GM12878 (cell line): ENCODE results near the gene GRK5. TPM values are rescaled to one million over a fixed set of nuclear protein-coding genes. Genes with fewer than 3 reads are reported as not detected.

ENCODE experiments used
- ATAC-seq: fragments of 200-7000 bp; cut with Tn5 transposase; 3 replicates; pipeline ENCODE4 v1.9.1; 2020; ENCODE audit warnings: mild to moderate bottlenecking, moderate library complexity
- BruUV-seq: library from RNA; stranded (reverse); fragments of 400-500 nt; replicated peaks from 2 replicates; lab custom pipeline; 2021; lab: Mats Ljungman, UMichigan
- CTCF ChIA-PET: fragments of 300-600 bp; sonication (Branson Sonifier 250); formaldehyde crosslinking; extraction: SDS; loops from one replicate; lab custom pipeline; 2021; ENCODE audit warnings: inconsistent platforms; lab: Yijun Ruan, JAX
- POLR2A ChIA-PET: fragments of 350-600 bp; formaldehyde crosslinking; extraction: SDS; loops from one replicate; lab custom pipeline; 2021; ENCODE audit warnings: inconsistent platforms; lab: Charles Lee
- RAD21 ChIA-PET: fragments of 300-600 bp; sonication (Branson Sonifier 250); formaldehyde crosslinking; loops from one replicate; lab custom pipeline; 2023; ENCODE audit warnings: antibody characterized with exemption; ENCODE audit not compliant: unreplicated experiment; lab: Charles Lee
- SMC1A ChIA-PET: fragments of 300-600 bp; sonication (Branson Sonifier 250); formaldehyde crosslinking; loops from one replicate; lab custom pipeline; 2023; ENCODE audit not compliant: unreplicated experiment, uncharacterized antibody; lab: Charles Lee
- DNase-seq: peaks from one replicate; pipeline ENCODE4 v3.0.0-alpha.2; 2011; ENCODE audit warnings: low read depth, low spot score
- FAIRE-seq: peaks from 3 replicates; lab custom pipeline; 2011; peaks lifted over from hg19 to GRCh38; lab: Jason Lieb, UNC
- H2AFZ ChIP-seq: 2 replicates; pipeline ENCODE4 v1.6.0; 2011; ENCODE audit warnings: low read depth, low read length, control low read depth; ENCODE audit not compliant: control insufficient read depth
- H3K27ac ChIP-seq: 2 replicates; pipeline ENCODE4 v1.5.1; 2011; ENCODE audit warnings: control low read depth; ENCODE audit not compliant: control insufficient read depth, insufficient read depth
- H3K27me3 ChIP-seq, 2 experiments: replicated peaks in 1 of 2; 2 replicates each; pipeline versions ENCODE4 v1.6.0 to v1.6.1; 2011; ENCODE audit warnings: low read length in 1 of 2; ENCODE audit not compliant: control insufficient read depth in 2 of 2, insufficient read depth in 2 of 2
- H3K36me3 ChIP-seq, 2 experiments: 2 replicates each; pipeline ENCODE4 v1.5.1; 2011; ENCODE audit warnings: low read length in 1 of 2; ENCODE audit not compliant: control insufficient read depth in 2 of 2, insufficient read depth in 2 of 2
- H3K4me1 ChIP-seq: 2 replicates; pipeline ENCODE4 v1.6.1; 2011; ENCODE audit warnings: mild to moderate bottlenecking, low read length, moderate library complexity, mixed read lengths; ENCODE audit not compliant: control insufficient read depth, insufficient read depth
- H3K4me2 ChIP-seq: 2 replicates; pipeline ENCODE4 v1.6.0; 2011; ENCODE audit warnings: control low read depth; ENCODE audit not compliant: control insufficient read depth, insufficient read depth
- H3K4me3 ChIP-seq: fragments of 200-600 bp; sonication (generic); 2 replicates; pipeline ENCODE4 v1.5.1; 2016
- H3K79me2 ChIP-seq: 2 replicates; pipeline ENCODE4 v1.6.0; 2011; ENCODE audit warnings: low read length; ENCODE audit not compliant: control insufficient read depth, insufficient read depth
- H3K9ac ChIP-seq: 2 replicates; pipeline ENCODE4 v1.8.0; 2011; ENCODE audit warnings: low read length, control low read depth, mixed read lengths; ENCODE audit not compliant: control insufficient read depth, insufficient read depth
- H3K9me3 ChIP-seq: replicated peaks from 3 replicates; pipeline ENCODE4 v1.5.1; 2011; ENCODE audit warnings: mild to moderate bottlenecking, low read length; ENCODE audit not compliant: control insufficient read depth, insufficient read depth
- H4K20me1 ChIP-seq: 2 replicates; pipeline ENCODE4 v1.6.0; 2011; ENCODE audit not compliant: control insufficient read depth, insufficient read depth
- CHD2 ChIP-seq: IDR thresholded peaks from 2 replicates; pipeline ENCODE4 v1.6.1; 2011; ENCODE audit warnings: low read depth, low read length, improper control_type of control experiment, borderline replicate concordance
- HDAC6 ChIP-seq: fragments of 200-600 bp; sonication (generic); IDR thresholded peaks from one replicate; pipeline ENCODE4 v1.8.0; 2017; ENCODE audit warnings: antibody characterized with exemption; ENCODE audit not compliant: unreplicated experiment
- NR2F1 ChIP-seq: fragments of 450-650 bp; conservative IDR thresholded peaks from 2 replicates; pipeline ENCODE4 v1.6.1; 2017; ENCODE audit warnings: mild to moderate bottlenecking
- SP1 ChIP-seq: IDR thresholded peaks from one replicate; pipeline ENCODE4 v1.6.1; 2011; ENCODE audit warnings: low read depth, low read length
- SREBF1 ChIP-seq: IDR thresholded peaks from 2 replicates; pipeline ENCODE4 v1.6.1; 2012; ENCODE audit warnings: mild to moderate bottlenecking, low read length
- WGBS: methylation state at CpG from one replicate; pipeline ENCODE4 v1.1.6; 2016; ENCODE audit warnings: low lambda C conversion rate; ENCODE audit not compliant: insufficient replicate concordance, insufficient coverage; ENCODE audit errors: missing lambda C conversion rate; 5-methylcytosine and 5-hydroxymethylcytosine counted together
- in situ Hi-C: fragments of 300-500 bp; cut with MboI; formaldehyde crosslinking; loops from 9 replicates; pipeline ENCODE4 v1.14.3; 2018; ENCODE audit warnings: mixed read lengths
- intact Hi-C: fragments of 100-400 bp; cut with micrococcal nuclease; formaldehyde crosslinking; loops from one replicate; pipeline ENCODE4 v1.14.2; 2022; ENCODE audit not compliant: unreplicated experiment
- polyA plus RNA-seq, 11 experiments: library from polyadenylated mRNA; depleted of rRNA in 4 of 11; unstranded in 6 of 11; stranded (reverse) in 5 of 11; fragments of >200 nt; fragmentation: Nextera tagmentation in 4 of 11; fragmentation: Illumina TruSeq in 1 of 11; extraction: Ambion mirVana in 4 of 11; extraction: Trizol in 1 of 11; gene quantifications; 1 replicate in 1 of 11; 2 replicates in 10 of 11; pipeline versions ENCODE4 v1.2.1 to v1.2.3, GENCODE V29; 2011 to 2016; ENCODE audit warnings: inconsistent platforms in 2 of 11, missing spikeins in 2 of 11, low read depth in 1 of 11
- total RNA-seq, 4 experiments: library from RNA; depleted of rRNA in 3 of 4; stranded (reverse); fragments of >200 nt in 3 of 4; fragmentation: Illumina TruSeq in 1 of 4; extraction: Trizol in 1 of 4; gene quantifications; 2 replicates each; pipeline versions ENCODE4 v1.2.1 to v1.2.3, GENCODE V29; 2013 to 2021
- TF ChIP-seq, protein P1 (sequence below): IDR thresholded peaks from 2 replicates; pipeline ENCODE4 v1.6.1; 2012; ENCODE audit warnings: low read length, inconsistent platforms
- TF ChIP-seq, protein P2 (sequence below), 3 experiments: IDR thresholded peaks in 2 of 3; conservative IDR thresholded peaks in 1 of 3; 2 replicates each; pipeline ENCODE4 v1.5.1; 2011; ENCODE audit warnings: low read depth in 3 of 3, low read length in 3 of 3, mild to moderate bottlenecking in 3 of 3, control low read depth in 2 of 3, moderate library complexity in 2 of 3, inconsistent platforms in 1 of 3, mixed read lengths in 1 of 3; ENCODE audit not compliant: control insufficient read depth in 2 of 3, insufficient read depth in 1 of 3; ENCODE audit errors: extremely low read depth in 1 of 3

The GRK5 gene
- total and polyA plus RNA-seq, 10 of the 15 experiments (the other 5 are each of a cell fraction or from before 2014, with no cell fraction given): 0.11 to 22.1 (median 10.0) TPM

- TF ChIP-seq, protein P1, sequence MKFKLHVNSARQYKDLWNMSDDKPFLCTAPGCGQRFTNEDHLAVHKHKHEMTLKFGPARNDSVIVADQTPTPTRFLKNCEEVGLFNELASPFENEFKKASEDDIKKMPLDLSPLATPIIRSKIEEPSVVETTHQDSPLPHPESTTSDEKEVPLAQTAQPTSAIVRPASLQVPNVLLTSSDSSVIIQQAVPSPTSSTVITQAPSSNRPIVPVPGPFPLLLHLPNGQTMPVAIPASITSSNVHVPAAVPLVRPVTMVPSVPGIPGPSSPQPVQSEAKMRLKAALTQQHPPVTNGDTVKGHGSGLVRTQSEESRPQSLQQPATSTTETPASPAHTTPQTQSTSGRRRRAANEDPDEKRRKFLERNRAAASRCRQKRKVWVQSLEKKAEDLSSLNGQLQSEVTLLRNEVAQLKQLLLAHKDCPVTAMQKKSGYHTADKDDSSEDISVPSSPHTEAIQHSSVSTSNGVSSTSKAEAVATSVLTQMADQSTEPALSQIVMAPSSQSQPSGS: no peak
Measured at GRCh38 chr10:119339109-119339508, 131.7 kb downstream of the GRK5 start (continued).

- Histone ChIP-seq H3K27ac (no peak overlapping the region), H3K4me1 (no peaks in the 10 kb centered on the region), H4K20me1 (0 out of 2 replicates have a peak, but pooled peaks cover 3% of the 10 kb centered on the region), H3K4me2 (no peak overlapping the region), H3K27me3 (no peaks in the 10 kb centered on the region), H2AFZ (no peak overlapping the region), H3K79me2 (no peaks in the 10 kb centered on the region), H3K9me3 (no peaks in the 10 kb centered on the region), H3K4me3 (no peak overlapping the region), H3K36me3 (peaks cover 3 to 14% of the 10 kb centered on the region in 2 experiments), H3K9ac (no peak overlapping the region)
- intact Hi-C loops (no loop called here), in situ Hi-C loops (no loop called here)
- DNase-seq (no peak), FAIRE-seq (no peak), ATAC-seq (no peak)
- CTCF ChIA-PET: no interaction called here
- RAD21 ChIA-PET: no interaction called here
- TF ChIP-seq HDAC6: no peak
- TF ChIP-seq SP1: no peak
- no peak for TF ChIP-seq NR2F1
- TF ChIP-seq, protein P2, sequence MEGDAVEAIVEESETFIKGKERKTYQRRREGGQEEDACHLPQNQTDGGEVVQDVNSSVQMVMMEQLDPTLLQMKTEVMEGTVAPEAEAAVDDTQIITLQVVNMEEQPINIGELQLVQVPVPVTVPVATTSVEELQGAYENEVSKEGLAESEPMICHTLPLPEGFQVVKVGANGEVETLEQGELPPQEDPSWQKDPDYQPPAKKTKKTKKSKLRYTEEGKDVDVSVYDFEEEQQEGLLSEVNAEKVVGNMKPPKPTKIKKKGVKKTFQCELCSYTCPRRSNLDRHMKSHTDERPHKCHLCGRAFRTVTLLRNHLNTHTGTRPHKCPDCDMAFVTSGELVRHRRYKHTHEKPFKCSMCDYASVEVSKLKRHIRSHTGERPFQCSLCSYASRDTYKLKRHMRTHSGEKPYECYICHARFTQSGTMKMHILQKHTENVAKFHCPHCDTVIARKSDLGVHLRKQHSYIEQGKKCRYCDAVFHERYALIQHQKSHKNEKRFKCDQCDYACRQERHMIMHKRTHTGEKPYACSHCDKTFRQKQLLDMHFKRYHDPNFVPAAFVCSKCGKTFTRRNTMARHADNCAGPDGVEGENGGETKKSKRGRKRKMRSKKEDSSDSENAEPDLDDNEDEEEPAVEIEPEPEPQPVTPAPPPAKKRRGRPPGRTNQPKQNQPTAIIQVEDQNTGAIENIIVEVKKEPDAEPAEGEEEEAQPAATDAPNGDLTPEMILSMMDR (IDR thresholded peaks at IDR 0.05 in 2 of 3, conservative IDR thresholded peaks at IDR 0.05 in 1 of 3; ENCODE audit: control insufficient read depth in 2 of 3, extremely low read depth in 1 of 3, insufficient read depth in 1 of 3, low read depth in 3 of 3, low read length in 3 of 3): no peak
- no peak for TF ChIP-seq CHD2
- no peak for TF ChIP-seq SREBF1
- 92% methylated on average over 10 of the region's 10 CpGs for WGBS
- no TSS peak for BruUV-seq
- SMC1A ChIA-PET: no interaction called here
- POLR2A ChIA-PET: interaction anchor here (0.6 kb wide), 1 partner anchor 36 kb away, joined by 3 read pairs; no protein-coding TSS in a partner anchor
Measured at GRCh38 chr10:119340893-119341458, 133.6 kb downstream of the GRK5 start.
